Measurements from ENCODE around the gene KRTCAP2. TPM values are rescaled to one million over a fixed set of nuclear protein-coding genes. Genes with fewer than 3 reads are reported as not detected.

Gene KRTCAP2
- total RNA-seq, 2 donors from 2014 or later = 106 to 112 TPM

- H3K4me3 ChIP-seq = peak overlapping the region; percentile 89
- no peaks in the 10 kb centered on the region for H3K9me3 ChIP-seq
- H3K27me3 ChIP-seq (replicated peaks; ENCODE audit: insufficient read depth) = no peaks in the 10 kb centered on the region
- no peaks in the 10 kb centered on the region for H3K36me3 ChIP-seq
- peaks cover 18 to 36% of the 10 kb centered on the region in 2 donors for H3K4me1 ChIP-seq (ENCODE audit: control insufficient read depth in 1 of 2, low read depth in 2 of 2)
- TF ChIP-seq, protein P1, sequence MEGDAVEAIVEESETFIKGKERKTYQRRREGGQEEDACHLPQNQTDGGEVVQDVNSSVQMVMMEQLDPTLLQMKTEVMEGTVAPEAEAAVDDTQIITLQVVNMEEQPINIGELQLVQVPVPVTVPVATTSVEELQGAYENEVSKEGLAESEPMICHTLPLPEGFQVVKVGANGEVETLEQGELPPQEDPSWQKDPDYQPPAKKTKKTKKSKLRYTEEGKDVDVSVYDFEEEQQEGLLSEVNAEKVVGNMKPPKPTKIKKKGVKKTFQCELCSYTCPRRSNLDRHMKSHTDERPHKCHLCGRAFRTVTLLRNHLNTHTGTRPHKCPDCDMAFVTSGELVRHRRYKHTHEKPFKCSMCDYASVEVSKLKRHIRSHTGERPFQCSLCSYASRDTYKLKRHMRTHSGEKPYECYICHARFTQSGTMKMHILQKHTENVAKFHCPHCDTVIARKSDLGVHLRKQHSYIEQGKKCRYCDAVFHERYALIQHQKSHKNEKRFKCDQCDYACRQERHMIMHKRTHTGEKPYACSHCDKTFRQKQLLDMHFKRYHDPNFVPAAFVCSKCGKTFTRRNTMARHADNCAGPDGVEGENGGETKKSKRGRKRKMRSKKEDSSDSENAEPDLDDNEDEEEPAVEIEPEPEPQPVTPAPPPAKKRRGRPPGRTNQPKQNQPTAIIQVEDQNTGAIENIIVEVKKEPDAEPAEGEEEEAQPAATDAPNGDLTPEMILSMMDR (IDR thresholded peaks at IDR 0.05) = peak; percentile 79
- DNase-seq (ENCODE audit: low spot score) (peak; percentile 73), ATAC-seq (ENCODE audit: insufficient number of reproducible peaks, low FRiP score, low read depth) (no peak)
- peak overlapping the region; percentile 97 to 100 for H3K27ac ChIP-seq
Measured at GRCh38 chr1:155206891-155207805, 34.0 kb upstream of the KRTCAP2 start.

DNA sequence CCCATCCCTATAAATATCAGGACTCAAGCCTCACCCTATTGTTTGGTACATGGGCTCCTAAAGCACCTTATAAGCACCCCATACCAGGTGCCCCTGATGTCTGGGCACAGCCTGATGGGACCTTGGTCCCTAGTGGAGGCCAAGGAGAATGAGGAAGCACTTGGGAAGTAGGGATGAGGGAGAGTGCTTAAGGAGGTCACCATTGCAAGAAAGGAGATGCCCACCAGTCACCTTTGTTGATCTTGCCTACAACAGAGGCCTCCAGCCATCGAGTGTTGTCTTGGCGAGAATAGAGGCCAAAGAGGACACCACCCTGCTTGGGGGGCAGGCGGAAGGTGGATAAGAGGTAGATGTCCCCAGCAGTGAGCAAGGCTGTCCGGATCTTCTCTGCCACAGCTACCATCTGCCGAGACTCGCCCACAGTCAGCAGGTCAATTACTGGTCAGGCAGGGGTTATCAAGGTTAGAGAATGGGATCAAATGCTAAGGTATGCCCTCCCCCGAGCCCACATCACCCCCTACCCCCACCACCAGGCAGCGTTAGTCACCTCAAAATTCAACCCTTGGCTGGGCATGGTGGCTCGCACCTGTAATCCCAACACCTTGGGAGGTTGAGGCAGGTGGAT, 33.0 kb upstream of the KRTCAP2 start:
- Histone ChIP-seq H3K9me3 (no peaks in the 10 kb centered on the region), H3K4me1 (ENCODE audit: control insufficient read depth in 1 of 2, low read depth in 2 of 2) (peaks cover 18 to 36% of the 10 kb centered on the region in 2 donors), H3K27me3 (replicated peaks; ENCODE audit: insufficient read depth) (no peaks in the 10 kb centered on the region), H3K4me3 (no peak overlapping the region), H3K27ac (peak overlapping the region; percentile 97 to 100), H3K36me3 (no peaks in the 10 kb centered on the region)
- DNase-seq (ENCODE audit: low spot score) (no peak), ATAC-seq (ENCODE audit: insufficient number of reproducible peaks, low FRiP score, low read depth) (no peak)
- TF ChIP-seq, protein P1 (IDR thresholded peaks at IDR 0.05) = no peak

GRCh38 chr1:155205035-155205434, 31.9 kb upstream of the KRTCAP2 start:
- H3K36me3 ChIP-seq = no peaks in the 10 kb centered on the region
- ATAC-seq (ENCODE audit: insufficient number of reproducible peaks, low FRiP score, low read depth) (no peak), DNase-seq (ENCODE audit: low spot score) (no peak)
- no peak overlapping the region for H3K4me3 ChIP-seq
- H3K4me1 ChIP-seq (ENCODE audit: control insufficient read depth in 1 of 2, low read depth in 2 of 2) = peaks cover 18 to 32% of the 10 kb centered on the region in 2 donors
- no peaks in the 10 kb centered on the region for H3K9me3 ChIP-seq
- H3K27ac ChIP-seq = no peak overlapping the region
- H3K27me3 ChIP-seq (replicated peaks; ENCODE audit: insufficient read depth) = no peaks in the 10 kb centered on the region
- TF ChIP-seq, protein P1 (IDR thresholded peaks at IDR 0.05) = no peak

GRCh38 chr1:155202731-155203515, 29.8 kb upstream of the KRTCAP2 start:
- ATAC-seq (ENCODE audit: insufficient number of reproducible peaks, low FRiP score, low read depth) = no peak
- TF ChIP-seq, protein P1 (IDR thresholded peaks at IDR 0.05) = no peak
- H3K27me3 ChIP-seq (replicated peaks; ENCODE audit: insufficient read depth) = no peaks in the 10 kb centered on the region
- no peak overlapping the region for H3K27ac ChIP-seq
- H3K4me1 ChIP-seq (ENCODE audit: control insufficient read depth in 1 of 2, low read depth in 2 of 2) = peaks cover 10 to 21% of the 10 kb centered on the region in 2 donors
- H3K9me3 ChIP-seq = no peaks in the 10 kb centered on the region
- H3K36me3 ChIP-seq = no peaks in the 10 kb centered on the region
- no peak for DNase-seq (ENCODE audit: low spot score)
- no peak overlapping the region for H3K4me3 ChIP-seq

All from thoracic aorta (tissue), 2 donors.